ENCODE measurements around the gene PPP1R3F.

DNA sequence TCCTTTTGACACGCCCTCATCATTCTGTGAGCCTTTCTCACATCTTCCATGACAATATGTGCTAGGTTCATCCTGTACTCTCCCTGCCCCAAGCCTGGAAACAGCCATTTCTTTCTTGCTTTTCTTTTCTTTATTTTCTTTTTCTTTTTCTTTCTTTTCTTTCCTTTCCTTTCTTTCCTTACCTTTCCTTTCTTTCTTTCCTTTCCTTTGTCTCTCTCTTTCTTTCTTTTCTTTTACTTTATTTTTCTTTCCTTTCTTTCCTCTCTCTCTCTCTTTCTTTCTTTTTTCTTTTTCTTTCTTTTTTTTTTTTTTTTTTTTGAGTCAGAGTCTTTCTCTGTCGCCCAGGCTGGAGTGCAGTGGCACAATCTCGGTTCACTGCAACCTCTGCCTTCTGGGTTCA is 14.6 kb downstream of the PPP1R3F start:
- TF ChIP-seq, protein P1, sequence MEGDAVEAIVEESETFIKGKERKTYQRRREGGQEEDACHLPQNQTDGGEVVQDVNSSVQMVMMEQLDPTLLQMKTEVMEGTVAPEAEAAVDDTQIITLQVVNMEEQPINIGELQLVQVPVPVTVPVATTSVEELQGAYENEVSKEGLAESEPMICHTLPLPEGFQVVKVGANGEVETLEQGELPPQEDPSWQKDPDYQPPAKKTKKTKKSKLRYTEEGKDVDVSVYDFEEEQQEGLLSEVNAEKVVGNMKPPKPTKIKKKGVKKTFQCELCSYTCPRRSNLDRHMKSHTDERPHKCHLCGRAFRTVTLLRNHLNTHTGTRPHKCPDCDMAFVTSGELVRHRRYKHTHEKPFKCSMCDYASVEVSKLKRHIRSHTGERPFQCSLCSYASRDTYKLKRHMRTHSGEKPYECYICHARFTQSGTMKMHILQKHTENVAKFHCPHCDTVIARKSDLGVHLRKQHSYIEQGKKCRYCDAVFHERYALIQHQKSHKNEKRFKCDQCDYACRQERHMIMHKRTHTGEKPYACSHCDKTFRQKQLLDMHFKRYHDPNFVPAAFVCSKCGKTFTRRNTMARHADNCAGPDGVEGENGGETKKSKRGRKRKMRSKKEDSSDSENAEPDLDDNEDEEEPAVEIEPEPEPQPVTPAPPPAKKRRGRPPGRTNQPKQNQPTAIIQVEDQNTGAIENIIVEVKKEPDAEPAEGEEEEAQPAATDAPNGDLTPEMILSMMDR (IDR thresholded peaks at IDR 0.05) = no peak
- TF ChIP-seq POLR2A (IDR thresholded peaks at IDR 0.05) = no peak

Measured in suprapubic skin (tissue), 3 donors.